Hepatocyte (in vitro differentiated cells): Measurements from ENCODE around the gene GRM8.

ENCODE experiments used
- EZH2 ChIP-seq: fragments of 200-600 bp; sonication (generic); IDR thresholded peaks from 2 replicates; pipeline ENCODE4 v1.6.1; 2016; ENCODE audit warnings: antibody characterized with exemption, mild to moderate bottlenecking, borderline replicate concordance
- TF ChIP-seq, protein P1 (sequence below): fragments of 200-600 bp; sonication (generic); IDR thresholded peaks from 2 replicates; pipeline ENCODE4 v1.5.1; 2016; ENCODE audit warnings: antibody characterized with exemption, mild to moderate bottlenecking; ENCODE audit not compliant: poor library complexity

DNA sequence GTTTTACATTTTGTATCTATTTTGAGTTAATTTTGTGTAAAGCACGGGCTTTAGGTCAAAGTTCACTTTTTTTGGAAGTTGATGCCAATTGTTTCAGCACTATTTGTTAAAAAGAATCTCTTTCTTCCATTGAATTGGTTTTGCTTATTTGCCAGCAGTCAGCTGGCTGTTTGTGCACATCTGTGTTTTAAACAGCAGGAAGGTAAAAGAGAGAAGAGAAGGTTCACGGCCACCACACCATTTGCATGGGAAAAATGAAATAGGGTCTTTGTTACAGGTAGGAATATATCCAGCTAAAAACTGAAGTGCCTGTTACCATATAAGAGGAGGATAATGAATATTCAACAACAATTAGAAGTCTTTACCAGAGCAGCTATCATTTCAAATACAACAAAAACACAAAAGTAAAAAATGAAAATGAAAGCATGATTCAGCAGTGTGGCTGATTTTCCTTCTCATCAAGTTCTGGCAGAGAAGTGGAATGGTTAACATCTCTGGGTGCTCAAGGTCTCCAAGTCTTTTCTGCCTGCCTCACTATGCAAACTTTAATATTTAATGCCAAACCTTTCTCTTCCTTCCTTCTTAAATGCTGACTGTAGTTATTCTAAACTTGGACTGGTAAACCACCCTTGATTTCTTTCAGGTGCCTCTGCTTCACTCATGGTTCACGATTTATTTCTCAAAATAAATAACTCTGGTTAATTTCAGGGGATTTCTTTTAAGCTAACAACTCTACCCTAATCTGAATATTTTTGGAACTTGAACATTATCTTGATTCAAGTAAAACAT, 841.5 kb downstream of the GRM8 start:
- TF ChIP-seq, protein P1, sequence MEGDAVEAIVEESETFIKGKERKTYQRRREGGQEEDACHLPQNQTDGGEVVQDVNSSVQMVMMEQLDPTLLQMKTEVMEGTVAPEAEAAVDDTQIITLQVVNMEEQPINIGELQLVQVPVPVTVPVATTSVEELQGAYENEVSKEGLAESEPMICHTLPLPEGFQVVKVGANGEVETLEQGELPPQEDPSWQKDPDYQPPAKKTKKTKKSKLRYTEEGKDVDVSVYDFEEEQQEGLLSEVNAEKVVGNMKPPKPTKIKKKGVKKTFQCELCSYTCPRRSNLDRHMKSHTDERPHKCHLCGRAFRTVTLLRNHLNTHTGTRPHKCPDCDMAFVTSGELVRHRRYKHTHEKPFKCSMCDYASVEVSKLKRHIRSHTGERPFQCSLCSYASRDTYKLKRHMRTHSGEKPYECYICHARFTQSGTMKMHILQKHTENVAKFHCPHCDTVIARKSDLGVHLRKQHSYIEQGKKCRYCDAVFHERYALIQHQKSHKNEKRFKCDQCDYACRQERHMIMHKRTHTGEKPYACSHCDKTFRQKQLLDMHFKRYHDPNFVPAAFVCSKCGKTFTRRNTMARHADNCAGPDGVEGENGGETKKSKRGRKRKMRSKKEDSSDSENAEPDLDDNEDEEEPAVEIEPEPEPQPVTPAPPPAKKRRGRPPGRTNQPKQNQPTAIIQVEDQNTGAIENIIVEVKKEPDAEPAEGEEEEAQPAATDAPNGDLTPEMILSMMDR, result no peak
- no peak for TF ChIP-seq EZH2
